MM.1S (cell line): ENCODE data around the gene DCTN3.

ENCODE experiments used
- CTCF ChIP-seq: fragments of 300-600 bp; sonication (generic); IDR thresholded peaks from 2 replicates; pipeline ENCODE4 v1.5.1; 2016; ENCODE audit warnings: antibody characterized with exemption, low read length, mixed read lengths
- EZH2phosphoT487 ChIP-seq: fragments of 300-600 bp; sonication (generic); IDR thresholded peaks from 2 replicates; pipeline ENCODE4 v1.6.1; 2018; ENCODE audit warnings: antibody characterized with exemption, low read length

- TF ChIP-seq CTCF (no peak), EZH2phosphoT487 (no peak)
Observed at GRCh38 chr9:34573599-34574325, 46.5 kb downstream of the DCTN3 start.
